ENCODE data around the gene ZNF98. TPM values are rescaled to one million over a fixed set of nuclear protein-coding genes. Genes with fewer than 3 reads are reported as not detected.

ZNF98 gene
- total RNA-seq, result 1 to 10 TPM in 2 of 4 donors, under 1 TPM in 1, not detected in 1; 0.67 to 7.2 (median 1.9) TPM

DNA sequence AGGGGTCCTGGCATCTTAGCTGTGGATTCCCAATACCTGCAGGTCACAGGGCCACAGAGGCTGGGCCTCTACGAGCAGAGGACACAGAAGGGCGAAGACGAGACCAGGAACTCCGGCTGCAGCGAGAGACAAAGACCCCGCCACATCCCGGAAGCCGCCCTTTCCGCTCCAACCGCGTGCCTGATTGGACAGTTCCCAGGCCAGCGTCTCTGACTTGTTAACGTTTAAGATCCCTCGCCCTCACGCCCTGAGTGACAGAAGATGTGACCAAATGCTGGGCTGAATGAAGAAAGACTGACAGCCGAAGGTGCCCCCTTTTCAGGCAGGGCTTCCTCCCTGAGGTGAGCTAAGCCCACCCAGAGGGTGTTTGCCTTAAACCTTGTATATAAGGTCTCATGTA is at the start of gene ZNF98:
ZNF98 (minus strand) TSS at position 136 of the 400 bp plus-strand sequence; CDS start at position 14, 122 bp downstream.
- TF ChIP-seq POLR2A (IDR thresholded peaks at IDR 0.05), result no peak
- TF ChIP-seq EP300 (IDR thresholded peaks at IDR 0.05), result no peak
- no peak for TF ChIP-seq POLR2AphosphoS5 (IDR thresholded peaks at IDR 0.05)
- TF ChIP-seq, protein P1, sequence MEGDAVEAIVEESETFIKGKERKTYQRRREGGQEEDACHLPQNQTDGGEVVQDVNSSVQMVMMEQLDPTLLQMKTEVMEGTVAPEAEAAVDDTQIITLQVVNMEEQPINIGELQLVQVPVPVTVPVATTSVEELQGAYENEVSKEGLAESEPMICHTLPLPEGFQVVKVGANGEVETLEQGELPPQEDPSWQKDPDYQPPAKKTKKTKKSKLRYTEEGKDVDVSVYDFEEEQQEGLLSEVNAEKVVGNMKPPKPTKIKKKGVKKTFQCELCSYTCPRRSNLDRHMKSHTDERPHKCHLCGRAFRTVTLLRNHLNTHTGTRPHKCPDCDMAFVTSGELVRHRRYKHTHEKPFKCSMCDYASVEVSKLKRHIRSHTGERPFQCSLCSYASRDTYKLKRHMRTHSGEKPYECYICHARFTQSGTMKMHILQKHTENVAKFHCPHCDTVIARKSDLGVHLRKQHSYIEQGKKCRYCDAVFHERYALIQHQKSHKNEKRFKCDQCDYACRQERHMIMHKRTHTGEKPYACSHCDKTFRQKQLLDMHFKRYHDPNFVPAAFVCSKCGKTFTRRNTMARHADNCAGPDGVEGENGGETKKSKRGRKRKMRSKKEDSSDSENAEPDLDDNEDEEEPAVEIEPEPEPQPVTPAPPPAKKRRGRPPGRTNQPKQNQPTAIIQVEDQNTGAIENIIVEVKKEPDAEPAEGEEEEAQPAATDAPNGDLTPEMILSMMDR (IDR thresholded peaks at IDR 0.05), result no peak
- peak; percentile 61 for ATAC-seq
- H3K4me3 ChIP-seq, result peak within 1 kb of the TSS; percentile 31 to 38
- no peaks in the 10 kb centered on the region for H3K4me1 ChIP-seq
- peaks cover 0 to 30% (median 0%) of the 10 kb centered on the region in 3 donors for H3K9me3 ChIP-seq
- peaks cover 21% of the 10 kb centered on the region for H3K27me3 ChIP-seq
- 1 to 9% methylated on average over 4 to 11 of the region's 16 CpGs for WGBS, 2 donors (ENCODE audit: low coverage in 1 of 2)
- H3K36me3 ChIP-seq, result no peaks in the 10 kb centered on the region
- peak within 1 kb of the TSS in 1 of 4 donors; percentile 12 for H3K27ac ChIP-seq

DNA sequence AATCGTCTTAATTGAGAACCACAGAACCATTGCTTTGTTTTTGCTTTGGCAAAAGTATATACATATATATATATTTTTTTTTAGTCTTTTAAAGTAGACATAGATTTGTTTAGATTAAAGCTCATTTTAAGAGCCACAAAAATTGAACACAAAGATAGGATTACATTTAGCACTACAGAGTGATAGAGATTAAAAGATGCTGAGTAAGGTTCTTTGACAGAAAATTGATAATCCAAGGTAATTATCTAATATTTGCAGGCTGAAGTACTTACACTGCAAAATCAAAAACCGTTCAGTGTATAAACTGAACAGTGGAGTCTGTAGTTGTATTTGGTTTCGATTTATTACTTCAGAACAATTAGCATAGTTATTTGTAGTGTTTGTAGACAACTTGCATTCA is 24.5 kb upstream of the ZNF98 start:
- H3K4me3 ChIP-seq, result no peak overlapping the region
- no peaks in the 10 kb centered on the region for H3K36me3 ChIP-seq
- peaks cover 0 to 60% (median 0%) of the 10 kb centered on the region in 3 donors for H3K9me3 ChIP-seq
- ATAC-seq, result no peak
- H3K4me1 ChIP-seq, result no peaks in the 10 kb centered on the region
- H3K27ac ChIP-seq, result no peak overlapping the region
- 66 to 75% methylated on average over 3 of the region's 3 CpGs for WGBS, 2 donors (ENCODE audit: low coverage in 1 of 2)
- no peaks in the 10 kb centered on the region for H3K27me3 ChIP-seq
- TF ChIP-seq, protein P1 (IDR thresholded peaks at IDR 0.05), result no peak
- TF ChIP-seq POLR2A (IDR thresholded peaks at IDR 0.05) (no peak), EP300 (IDR thresholded peaks at IDR 0.05) (no peak), POLR2AphosphoS5 (IDR thresholded peaks at IDR 0.05) (no peak)

DNA sequence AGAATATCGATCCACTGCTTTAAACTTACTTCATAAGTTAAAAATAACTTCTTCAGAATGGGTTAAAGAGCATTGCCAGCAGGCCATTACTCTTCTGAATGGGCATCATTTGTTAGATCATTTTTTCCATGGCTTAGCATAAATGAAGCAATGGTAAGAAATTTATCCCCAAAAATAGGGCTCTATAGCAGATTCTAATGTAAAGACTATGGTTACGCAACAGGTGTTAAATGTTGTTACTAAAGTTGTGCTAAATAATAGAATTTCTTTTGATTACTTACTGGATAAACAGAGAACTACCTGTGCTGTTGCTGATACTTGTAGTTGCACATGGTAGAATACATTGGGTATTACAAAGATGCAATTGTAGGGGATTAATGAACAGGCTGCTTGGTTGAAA is 15.9 kb upstream of the ZNF98 start:
- peaks cover 0 to 63% (median 0%) of the 10 kb centered on the region in 3 donors for H3K9me3 ChIP-seq

DNA sequence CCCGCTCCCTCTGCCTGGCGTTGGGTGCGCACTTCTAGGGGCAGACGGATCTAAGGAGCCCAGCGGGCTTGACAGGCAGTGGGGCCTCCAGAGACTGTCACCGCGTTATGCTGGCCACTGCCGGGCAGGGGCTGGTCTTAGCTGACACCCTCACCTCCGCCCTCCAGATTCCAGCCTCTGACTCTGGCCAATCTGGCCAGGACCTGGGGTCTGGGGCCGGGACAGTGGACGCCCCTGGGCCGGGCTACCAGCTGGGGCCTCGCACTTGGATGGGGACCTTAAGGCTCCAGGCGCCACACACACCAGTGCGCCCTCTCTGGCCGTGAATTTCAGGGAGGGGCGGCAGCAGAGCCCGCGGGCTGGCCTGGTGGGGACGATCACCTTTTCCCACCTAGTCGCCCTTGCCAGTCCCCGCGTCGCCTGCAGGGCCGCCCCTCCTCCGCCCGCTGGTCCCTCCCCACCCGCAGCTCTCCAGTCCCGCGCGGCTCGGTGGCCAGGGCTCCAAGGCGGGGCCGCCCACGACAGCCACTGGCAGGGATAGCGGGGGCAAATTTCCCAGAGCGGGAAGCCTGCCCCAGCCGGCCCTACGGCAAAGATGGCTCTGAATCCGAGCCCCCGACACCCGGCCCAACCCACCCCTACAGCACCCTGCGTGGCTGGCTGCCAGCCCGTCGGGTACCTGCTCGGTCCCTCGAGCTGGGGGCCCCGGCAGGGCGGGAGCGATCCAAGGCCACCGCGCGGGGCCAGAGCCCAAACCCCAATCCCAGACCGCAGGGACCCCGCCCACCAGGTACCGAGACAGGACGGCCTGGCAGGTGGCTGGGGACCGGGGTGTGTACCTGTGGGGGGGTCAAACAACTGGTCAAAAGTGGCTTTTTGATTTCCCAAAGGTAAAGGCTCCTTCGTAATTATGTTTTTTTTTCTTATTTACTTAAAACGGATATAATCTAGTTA is 6.1 kb upstream of the ZNF98 start:
- 12 to 15% methylated on average over 3 to 7 of the region's 60 CpGs for WGBS, 2 donors (ENCODE audit: low coverage in 1 of 2)
- H3K4me3 ChIP-seq, result peak overlapping the region in 1 of 2 donors; percentile 27
- H3K4me1 ChIP-seq, result peaks cover 0 to 5% (median 0%) of the 10 kb centered on the region in 3 donors
- no peaks in the 10 kb centered on the region for H3K36me3 ChIP-seq
- peak overlapping the region in 1 of 4 donors; percentile 32 for H3K27ac ChIP-seq
- TF ChIP-seq POLR2A (IDR thresholded peaks at IDR 0.05) (no peak), POLR2AphosphoS5 (IDR thresholded peaks at IDR 0.05) (no peak)
- TF ChIP-seq, protein P1 (IDR thresholded peaks at IDR 0.05), result peak in 1 of 4 experiments; percentile 27
- peaks cover 0 to 25% (median 0%) of the 10 kb centered on the region in 3 donors for H3K9me3 ChIP-seq
- peak; percentile 28 for ATAC-seq
- H3K27me3 ChIP-seq, result peaks cover 41% of the 10 kb centered on the region

More for the DNA sequence above, 15.9 kb upstream of the ZNF98 start:
- H3K27ac ChIP-seq, result no peak overlapping the region
- H3K36me3 ChIP-seq, result no peaks in the 10 kb centered on the region
- no peak overlapping the region for H3K4me3 ChIP-seq
- H3K27me3 ChIP-seq, result no peaks in the 10 kb centered on the region
- ATAC-seq, result no peak
- WGBS, 2 donors (ENCODE audit: low coverage in 1 of 2), result 91 to 95% methylated on average over 2 of the region's 2 CpGs
- no peaks in the 10 kb centered on the region for H3K4me1 ChIP-seq
- TF ChIP-seq, protein P1 (IDR thresholded peaks at IDR 0.05), result no peak
- TF ChIP-seq POLR2A (IDR thresholded peaks at IDR 0.05) (no peak), EP300 (IDR thresholded peaks at IDR 0.05) (no peak), POLR2AphosphoS5 (IDR thresholded peaks at IDR 0.05) (no peak)

Data from gastroesophageal sphincter (tissue), 4 donors.